H9 (cell line): ENCODE results near the gene UTS2B. TPM values are rescaled to one million over a fixed set of nuclear protein-coding genes. Genes with fewer than 3 reads are reported as not detected.

Experiments
- DNase-seq: peaks from one replicate; pipeline ENCODE4 v3.0.0-alpha.2; 2017
- H2AFZ ChIP-seq: one replicate; pipeline ENCODE4 v1.6.1; 2013; ENCODE audit warnings: mild to moderate bottlenecking, low read length, control low read depth, moderate library complexity
- H2AK5ac ChIP-seq: 2 replicates; pipeline ENCODE4 v1.6.1; 2013; ENCODE audit warnings: low read length, control low read depth, mixed read lengths; ENCODE audit not compliant: insufficient read length
- H2BK120ac ChIP-seq: one replicate; pipeline ENCODE4 v1.6.1; 2013; ENCODE audit warnings: low read depth, mild to moderate bottlenecking, low read length, control low read depth, inconsistent platforms; ENCODE audit not compliant: poor library complexity, severe bottlenecking
- H2BK12ac ChIP-seq: 2 replicates; pipeline ENCODE4 v1.6.1; 2013; ENCODE audit warnings: low read length, control low read depth, mixed read lengths, low read depth; ENCODE audit not compliant: insufficient read length
- H2BK15ac ChIP-seq: 2 replicates; pipeline ENCODE4 v1.6.1; 2013; ENCODE audit warnings: low read depth, low read length, control low read depth
- H2BK20ac ChIP-seq: one replicate; pipeline ENCODE4 v1.6.1; 2013; ENCODE audit warnings: low read depth, mild to moderate bottlenecking, low read length, control low read depth, inconsistent platforms; ENCODE audit not compliant: poor library complexity, severe bottlenecking
- H2BK5ac ChIP-seq: 2 replicates; pipeline ENCODE4 v1.6.1; 2013; ENCODE audit warnings: low read length, control low read depth, mixed read lengths; ENCODE audit not compliant: insufficient read length
- H3K14ac ChIP-seq: 2 replicates; pipeline ENCODE4 v1.6.1; 2013; ENCODE audit warnings: low read length, control low read depth; ENCODE audit not compliant: insufficient read depth
- H3K18ac ChIP-seq: 2 replicates; pipeline ENCODE4 v1.6.1; 2013; ENCODE audit warnings: low read depth, mild to moderate bottlenecking, mixed read lengths, low read length, control low read depth; ENCODE audit not compliant: insufficient read length
- H3K23ac ChIP-seq: 2 replicates; pipeline ENCODE4 v1.6.1; 2013; ENCODE audit warnings: low read length, control low read depth, mixed read lengths, low read depth; ENCODE audit not compliant: insufficient read length
- H3K23me2 ChIP-seq: 2 replicates; pipeline ENCODE4 v1.6.1; 2013; ENCODE audit warnings: low read depth, mild to moderate bottlenecking, mixed read lengths, low read length, control low read depth; ENCODE audit not compliant: insufficient read length, poor library complexity, severe bottlenecking
- H3K27ac ChIP-seq: 2 replicates; pipeline ENCODE4 v1.5.1; 2013; ENCODE audit warnings: low read length, control low read depth, mixed read lengths, low read depth; ENCODE audit not compliant: insufficient read length
- H3K27me3 ChIP-seq: 2 replicates; pipeline ENCODE4 v1.6.1; 2013; ENCODE audit warnings: low read length, control low read depth, inconsistent platforms; ENCODE audit not compliant: insufficient read depth
- H3K4ac ChIP-seq: 2 replicates; pipeline ENCODE4 v1.6.1; 2013; ENCODE audit warnings: low read depth, mild to moderate bottlenecking, control low read depth, inconsistent platforms, low read length, moderate library complexity
- H3K4me1 ChIP-seq: 2 replicates; pipeline ENCODE4 v1.6.1; 2013; ENCODE audit warnings: low read length, control low read depth, inconsistent platforms; ENCODE audit not compliant: insufficient read depth
- H3K4me2 ChIP-seq: 2 replicates; pipeline ENCODE4 v1.6.1; 2013; ENCODE audit warnings: low read length, control low read depth, mixed read lengths; ENCODE audit not compliant: insufficient read length, insufficient read depth
- H3K56ac ChIP-seq: 2 replicates; pipeline ENCODE4 v1.6.1; 2013; ENCODE audit warnings: low read depth, mild to moderate bottlenecking, mixed read lengths, low read length, control low read depth; ENCODE audit not compliant: insufficient read length
- H3K79me1 ChIP-seq: 2 replicates; pipeline ENCODE4 v1.6.1; 2013; ENCODE audit warnings: low read depth, mild to moderate bottlenecking, moderate library complexity, low read length, control low read depth, inconsistent platforms; ENCODE audit not compliant: insufficient read depth, poor library complexity, severe bottlenecking
- H3K79me2 ChIP-seq: 2 replicates; pipeline ENCODE4 v1.6.1; 2013; ENCODE audit warnings: low read length, control low read depth, inconsistent platforms; ENCODE audit not compliant: insufficient read depth
- H3K9ac ChIP-seq: 2 replicates; pipeline ENCODE4 v1.6.1; 2013; ENCODE audit warnings: low read length, control low read depth, mixed read lengths; ENCODE audit not compliant: insufficient read length; ENCODE audit errors: extremely low read depth
- H3K9me3 ChIP-seq: one replicate; pipeline ENCODE4 v1.6.1; 2013; ENCODE audit warnings: low read depth, low read length, inconsistent platforms; ENCODE audit not compliant: control insufficient read depth
- H3T11ph ChIP-seq: one replicate; pipeline ENCODE4 v1.6.1; 2013; ENCODE audit warnings: mild to moderate bottlenecking, low read length, control low read depth, inconsistent platforms
- H4K20me1 ChIP-seq: one replicate; pipeline ENCODE4 v1.6.1; 2013; ENCODE audit not compliant: control insufficient read depth, insufficient read length, insufficient read depth
- H4K5ac ChIP-seq: 2 replicates; pipeline ENCODE4 v1.6.1; 2013; ENCODE audit warnings: low read depth, mild to moderate bottlenecking, mixed read lengths, low read length, control low read depth; ENCODE audit not compliant: insufficient read length
- H4K8ac ChIP-seq: replicated peaks from 2 replicates; pipeline ENCODE4 v1.6.1; 2013; ENCODE audit warnings: low read length, control low read depth, mixed read lengths, low read depth; ENCODE audit not compliant: insufficient read length
- H4K91ac ChIP-seq: 2 replicates; pipeline ENCODE4 v1.6.1; 2013; ENCODE audit warnings: low read depth, mild to moderate bottlenecking, moderate library complexity, mixed read lengths, low read length, control low read depth; ENCODE audit not compliant: insufficient read length
- H3K27ac Mint-ChIP-seq, 3 experiments: 2 replicates in 2 of 3; 3 replicates in 1 of 3; pipeline ENCODE4 v1.8.0; 2020 to 2021; ENCODE audit warnings: mixed read lengths in 3 of 3, mild to moderate bottlenecking in 1 of 3, moderate library complexity in 1 of 3
- H3K27me3 Mint-ChIP-seq: 2 replicates; pipeline ENCODE4 v1.8.0; 2021; ENCODE audit warnings: low read depth, mild to moderate bottlenecking, moderate library complexity, mixed read lengths
- H3K36me3 Mint-ChIP-seq, 3 experiments: 2 replicates in 2 of 3; 3 replicates in 1 of 3; pipeline ENCODE4 v1.8.0; 2020 to 2021; ENCODE audit warnings: low read depth in 3 of 3, mixed read lengths in 3 of 3; ENCODE audit not compliant: insufficient read depth in 1 of 3
- H3K4me1 Mint-ChIP-seq, 2 experiments: 2 replicates each; pipeline ENCODE4 v1.8.0; 2020; ENCODE audit warnings: mixed read lengths in 2 of 2
- H3K4me3 Mint-ChIP-seq, 2 experiments: 2 replicates in 1 of 2; 3 replicates in 1 of 2; pipeline ENCODE4 v1.8.0; 2020 to 2021; ENCODE audit warnings: mild to moderate bottlenecking in 2 of 2, mixed read lengths in 2 of 2, moderate library complexity in 1 of 2
- H3K9me3 Mint-ChIP-seq, 2 experiments: 2 replicates in 1 of 2; 3 replicates in 1 of 2; pipeline ENCODE4 v1.8.0; 2020; ENCODE audit warnings: mild to moderate bottlenecking in 2 of 2, mixed read lengths in 2 of 2, moderate library complexity in 1 of 2
- WGBS: extraction: QIAGEN DNeasy Blood & Tissue Kit; methylation state at CpG from one replicate; pipeline ENCODE4 v1.1.7; 2013; ENCODE audit warnings: missing lambda C conversion rate, low lambda C conversion rate, mixed read lengths; ENCODE audit not compliant: insufficient read length; ENCODE audit errors: extremely low coverage; 5-methylcytosine and 5-hydroxymethylcytosine counted together
- total RNA-seq: library from RNA; stranded (reverse); gene quantifications from 2 replicates; pipeline ENCODE4 v1.2.1, GENCODE V29; 2021
- TF ChIP-seq, protein P1 (sequence below): fragments of 200-600 bp; sonication (generic); conservative IDR thresholded peaks from 3 replicates; pipeline ENCODE4 v1.8.0; 2021; ENCODE audit warnings: antibody characterized with exemption, mild to moderate bottlenecking

The UTS2B gene
- total RNA-seq, 1 experiment from 2014 or later: 0.09 TPM

DNA sequence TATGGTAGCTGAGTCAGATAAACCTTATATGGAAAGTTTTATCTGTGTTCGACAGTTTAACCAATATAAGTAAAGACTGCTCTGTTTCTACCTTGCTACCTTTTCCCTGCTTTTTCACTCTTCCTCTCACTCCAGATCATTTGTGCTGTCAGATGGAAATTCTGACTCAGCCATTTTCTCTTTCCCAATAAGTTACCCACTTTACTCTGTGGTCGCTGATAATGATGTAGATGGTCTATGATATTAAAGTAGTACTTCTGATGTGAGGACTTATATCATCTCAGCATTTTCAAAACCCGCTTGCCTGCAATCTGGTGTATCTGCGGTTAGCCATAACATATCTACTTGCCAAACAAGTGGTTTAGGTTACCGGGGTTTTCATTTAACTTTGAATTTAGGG lies 15.0 kb upstream of the UTS2B start:
- H3K4ac ChIP-seq: no peak overlapping the region
- TF ChIP-seq, protein P1, sequence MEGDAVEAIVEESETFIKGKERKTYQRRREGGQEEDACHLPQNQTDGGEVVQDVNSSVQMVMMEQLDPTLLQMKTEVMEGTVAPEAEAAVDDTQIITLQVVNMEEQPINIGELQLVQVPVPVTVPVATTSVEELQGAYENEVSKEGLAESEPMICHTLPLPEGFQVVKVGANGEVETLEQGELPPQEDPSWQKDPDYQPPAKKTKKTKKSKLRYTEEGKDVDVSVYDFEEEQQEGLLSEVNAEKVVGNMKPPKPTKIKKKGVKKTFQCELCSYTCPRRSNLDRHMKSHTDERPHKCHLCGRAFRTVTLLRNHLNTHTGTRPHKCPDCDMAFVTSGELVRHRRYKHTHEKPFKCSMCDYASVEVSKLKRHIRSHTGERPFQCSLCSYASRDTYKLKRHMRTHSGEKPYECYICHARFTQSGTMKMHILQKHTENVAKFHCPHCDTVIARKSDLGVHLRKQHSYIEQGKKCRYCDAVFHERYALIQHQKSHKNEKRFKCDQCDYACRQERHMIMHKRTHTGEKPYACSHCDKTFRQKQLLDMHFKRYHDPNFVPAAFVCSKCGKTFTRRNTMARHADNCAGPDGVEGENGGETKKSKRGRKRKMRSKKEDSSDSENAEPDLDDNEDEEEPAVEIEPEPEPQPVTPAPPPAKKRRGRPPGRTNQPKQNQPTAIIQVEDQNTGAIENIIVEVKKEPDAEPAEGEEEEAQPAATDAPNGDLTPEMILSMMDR: no peak
- no peaks in the 10 kb centered on the region for H3K4me1 ChIP-seq
- no peak overlapping the region for H3K56ac ChIP-seq
- no peak overlapping the region for H3K4me2 ChIP-seq
- H3K79me2 ChIP-seq: no peaks in the 10 kb centered on the region
- H3T11ph ChIP-seq: no peak overlapping the region
- Mint-ChIP-seq H3K4me3 (no peak overlapping the region), H3K9me3 (no peaks in the 10 kb centered on the region), H3K27ac (no peak overlapping the region), H3K36me3 (no peaks in the 10 kb centered on the region), H3K27me3 (no peaks in the 10 kb centered on the region), H3K4me1 (peaks cover 28 to 37% of the 10 kb centered on the region in 2 experiments)
- H3K14ac ChIP-seq: no peak overlapping the region
- no peak for DNase-seq
- no peak overlapping the region for H2AK5ac ChIP-seq
- H4K8ac ChIP-seq: no peak overlapping the region
- no peak overlapping the region for H4K5ac ChIP-seq
- no peak overlapping the region for H3K18ac ChIP-seq
- no peak overlapping the region for H2BK20ac ChIP-seq
- no peaks in the 10 kb centered on the region for H3K23me2 ChIP-seq
- H2BK120ac ChIP-seq: no peak overlapping the region
- H3K27me3 ChIP-seq: no peaks in the 10 kb centered on the region
- H4K20me1 ChIP-seq: no peaks in the 10 kb centered on the region
- no peak overlapping the region for H2BK15ac ChIP-seq
- H3K9me3 ChIP-seq: no peaks in the 10 kb centered on the region
- H2AFZ ChIP-seq: no peak overlapping the region
- no peak overlapping the region for H3K9ac ChIP-seq
- H2BK12ac ChIP-seq: no peak overlapping the region
- H2BK5ac ChIP-seq: no peak overlapping the region
- H4K91ac ChIP-seq: no peak overlapping the region
- H3K79me1 ChIP-seq: peaks cover 2% of the 10 kb centered on the region
- no CpG with 5 or more reads among the region's 5 CpGs for WGBS
- H3K23ac ChIP-seq: no peak overlapping the region
- no peak overlapping the region for H3K27ac ChIP-seq
